Trophoblast cell (in vitro differentiated cells and primary cell): ENCODE measurements around the gene SERINC2.

Experiments
- DNase-seq, 2 donors: peaks; one replicate each; pipeline ENCODE4 v3.0.0-alpha.2; 2016
- H2AFZ ChIP-seq: 2 replicates; pipeline ENCODE4 v1.6.1; 2013; ENCODE audit warnings: low read length, moderate library complexity, mild to moderate bottlenecking; ENCODE audit not compliant: insufficient read depth, poor library complexity
- H2AK5ac ChIP-seq: 2 replicates; pipeline ENCODE4 v1.6.1; 2013; ENCODE audit warnings: mild to moderate bottlenecking, low read length
- H2BK120ac ChIP-seq: 2 replicates; pipeline ENCODE4 v1.6.1; 2013; ENCODE audit warnings: low read length, mild to moderate bottlenecking, moderate library complexity; ENCODE audit not compliant: insufficient read depth, poor library complexity
- H2BK12ac ChIP-seq: 2 replicates; pipeline ENCODE4 v1.6.1; 2013; ENCODE audit warnings: mild to moderate bottlenecking, low read length, moderate library complexity
- H2BK5ac ChIP-seq: 2 replicates; pipeline ENCODE4 v1.6.1; 2013; ENCODE audit warnings: low read length, low read depth, moderate library complexity, mild to moderate bottlenecking; ENCODE audit not compliant: poor library complexity
- H3K14ac ChIP-seq: 2 replicates; pipeline ENCODE4 v1.6.1; 2013; ENCODE audit warnings: mild to moderate bottlenecking, low read length
- H3K18ac ChIP-seq: 2 replicates; pipeline ENCODE4 v1.6.1; 2013; ENCODE audit warnings: mild to moderate bottlenecking, low read length
- H3K23ac ChIP-seq: 2 replicates; pipeline ENCODE4 v1.6.1; 2013; ENCODE audit warnings: low read length
- H3K27ac ChIP-seq: 2 replicates; pipeline ENCODE4 v1.5.1; 2013; ENCODE audit warnings: low read depth, mild to moderate bottlenecking, inconsistent platforms, low read length, moderate library complexity
- H3K27me3 ChIP-seq: 2 replicates; pipeline ENCODE4 v1.6.1; 2013; ENCODE audit warnings: inconsistent platforms, mild to moderate bottlenecking, low read length, moderate library complexity; ENCODE audit not compliant: insufficient read depth
- H3K36me3 ChIP-seq, 2 experiments: 1 replicate in 1 of 2; 2 replicates in 1 of 2; pipeline ENCODE4 v1.6.1; 2013; ENCODE audit warnings: low read length in 2 of 2, mild to moderate bottlenecking in 2 of 2, moderate library complexity in 1 of 2; ENCODE audit not compliant: insufficient read depth in 2 of 2, control insufficient read depth in 1 of 2
- H3K4ac ChIP-seq: 2 replicates; pipeline ENCODE4 v1.6.1; 2013; ENCODE audit warnings: low read depth, mild to moderate bottlenecking, low read length, moderate library complexity
- H3K4me1 ChIP-seq, 2 experiments: 1 replicate in 1 of 2; 2 replicates in 1 of 2; pipeline ENCODE4 v1.6.1; 2013; ENCODE audit warnings: low read length in 2 of 2, mild to moderate bottlenecking in 2 of 2, moderate library complexity in 1 of 2; ENCODE audit not compliant: insufficient read depth in 2 of 2, control insufficient read depth in 1 of 2
- H3K4me2 ChIP-seq: 2 replicates; pipeline ENCODE4 v1.6.1; 2013; ENCODE audit warnings: inconsistent platforms, mild to moderate bottlenecking, low read length, moderate library complexity
- H3K4me3 ChIP-seq: 2 replicates; pipeline ENCODE4 v1.5.1; 2013; ENCODE audit warnings: mild to moderate bottlenecking, low read depth, low read length, inconsistent platforms
- H3K79me1 ChIP-seq: one replicate; pipeline ENCODE4 v1.6.1; 2013; ENCODE audit warnings: low read length
- H3K79me2 ChIP-seq: 2 replicates; pipeline ENCODE4 v1.6.1; 2013; ENCODE audit warnings: low read length, mild to moderate bottlenecking; ENCODE audit not compliant: control insufficient read depth, insufficient read depth, poor library complexity
- H3K9ac ChIP-seq: 2 replicates; pipeline ENCODE4 v1.6.1; 2013; ENCODE audit warnings: mild to moderate bottlenecking, low read length
- H3K9me3 ChIP-seq: 2 replicates; pipeline ENCODE4 v1.6.1; 2013; ENCODE audit warnings: low read depth, mild to moderate bottlenecking, control low read depth, inconsistent platforms, low read length; ENCODE audit not compliant: insufficient read depth
- H4K12ac ChIP-seq: 2 replicates; pipeline ENCODE4 v1.6.1; 2013; ENCODE audit warnings: low read depth, mild to moderate bottlenecking, low read length, moderate library complexity
- H4K8ac ChIP-seq: 2 replicates; pipeline ENCODE4 v1.6.1; 2013; ENCODE audit warnings: low read depth, mild to moderate bottlenecking, low read length, moderate library complexity
- H4K91ac ChIP-seq: one replicate; pipeline ENCODE4 v1.6.1; 2013; ENCODE audit warnings: low read depth, mild to moderate bottlenecking, low read length, moderate library complexity
- WGBS: extraction: QIAGEN DNeasy Blood & Tissue Kit; methylation state at CpG from one replicate; pipeline ENCODE4 v1.1.7; 2013; ENCODE audit warnings: missing lambda C conversion rate; ENCODE audit not compliant: insufficient read length, insufficient coverage; ENCODE audit errors: extremely low coverage; 5-methylcytosine and 5-hydroxymethylcytosine counted together

Gene SERINC2

GRCh38 chr1:31425301-31426081 lies 12.5 kb downstream of the SERINC2 start:
- H2BK120ac ChIP-seq = no peak overlapping the region
- no peak for DNase-seq
- WGBS = no CpG with 5 or more reads among the region's 28 CpGs
- H3K14ac ChIP-seq = no peak overlapping the region
- H3K4ac ChIP-seq = no peak overlapping the region
- H2BK5ac ChIP-seq = no peak overlapping the region
- H4K8ac ChIP-seq = no peak overlapping the region
- peaks cover 2% of the 10 kb centered on the region for H3K79me1 ChIP-seq
- peak overlapping the region; percentile 29 for H3K4me3 ChIP-seq
- peaks cover 51 to 59% of the 10 kb centered on the region in 2 experiments for H3K36me3 ChIP-seq
- H4K91ac ChIP-seq = no peak overlapping the region
- H2AFZ ChIP-seq = no peak overlapping the region
- no peak overlapping the region for H3K23ac ChIP-seq
- no peak overlapping the region for H2BK12ac ChIP-seq
- H3K79me2 ChIP-seq = no peaks in the 10 kb centered on the region
- no peak overlapping the region for H4K12ac ChIP-seq
- peaks cover 2% of the 10 kb centered on the region for H3K9me3 ChIP-seq
- H3K9ac ChIP-seq = no peak overlapping the region
- no peak overlapping the region for H3K27ac ChIP-seq
- H3K18ac ChIP-seq = no peak overlapping the region
- H2AK5ac ChIP-seq = no peak overlapping the region
- H3K27me3 ChIP-seq = no peaks in the 10 kb centered on the region
- H3K4me2 ChIP-seq = no peak overlapping the region
- peaks cover 5 to 7% of the 10 kb centered on the region in 2 experiments for H3K4me1 ChIP-seq

- no peak overlapping the region for H4K12ac ChIP-seq
- no peak overlapping the region for H3K4ac ChIP-seq
- WGBS = no CpG with 5 or more reads among the region's 14 CpGs
- no peak overlapping the region for H3K23ac ChIP-seq
- H3K79me1 ChIP-seq = peaks cover 3% of the 10 kb centered on the region
- H4K8ac ChIP-seq = no peak overlapping the region
- peaks cover 2% of the 10 kb centered on the region for H3K9me3 ChIP-seq
- no peak for DNase-seq
- H3K4me1 ChIP-seq = peaks cover 5 to 7% of the 10 kb centered on the region in 2 experiments
- H2AFZ ChIP-seq = no peak overlapping the region
- no peak overlapping the region for H2BK5ac ChIP-seq
- no peak overlapping the region for H3K4me3 ChIP-seq
- no peak overlapping the region for H4K91ac ChIP-seq
- no peak overlapping the region for H2BK12ac ChIP-seq
- H2BK120ac ChIP-seq = no peak overlapping the region
- no peak overlapping the region for H3K18ac ChIP-seq
- H3K36me3 ChIP-seq = peaks cover 51 to 61% of the 10 kb centered on the region in 2 experiments
- H3K14ac ChIP-seq = no peak overlapping the region
- no peak overlapping the region for H3K9ac ChIP-seq
- H3K79me2 ChIP-seq = no peaks in the 10 kb centered on the region
- H3K4me2 ChIP-seq = no peak overlapping the region
- H2AK5ac ChIP-seq = no peak overlapping the region
- H3K27ac ChIP-seq = no peak overlapping the region
- H3K27me3 ChIP-seq = no peaks in the 10 kb centered on the region
Measured at GRCh38 chr1:31426249-31426922, 13.4 kb downstream of the SERINC2 start.

- no peak overlapping the region for H3K18ac ChIP-seq
- WGBS = no CpG with 5 or more reads among the region's 4 CpGs
- H2AK5ac ChIP-seq = no peak overlapping the region
- no peak overlapping the region for H4K8ac ChIP-seq
- H2BK12ac ChIP-seq = no peak overlapping the region
- no peak overlapping the region for H4K12ac ChIP-seq
- H3K79me2 ChIP-seq = no peaks in the 10 kb centered on the region
- peaks cover 51 to 66% of the 10 kb centered on the region in 2 experiments for H3K36me3 ChIP-seq
- no peak overlapping the region for H3K4me3 ChIP-seq
- H2BK120ac ChIP-seq = no peak overlapping the region
- no peak for DNase-seq
- H3K4me1 ChIP-seq = peaks cover 3 to 4% of the 10 kb centered on the region in 2 experiments
- H3K23ac ChIP-seq = no peak overlapping the region
- no peak overlapping the region for H3K9ac ChIP-seq
- H4K91ac ChIP-seq = no peak overlapping the region
- H3K4ac ChIP-seq = no peak overlapping the region
- peaks cover 2% of the 10 kb centered on the region for H3K79me1 ChIP-seq
- no peak overlapping the region for H3K14ac ChIP-seq
- no peak overlapping the region for H3K4me2 ChIP-seq
- H3K9me3 ChIP-seq = peaks cover 2% of the 10 kb centered on the region
- H3K27ac ChIP-seq = no peak overlapping the region
- no peak overlapping the region for H2BK5ac ChIP-seq
- H3K27me3 ChIP-seq = no peaks in the 10 kb centered on the region
- no peak overlapping the region for H2AFZ ChIP-seq
Measured at GRCh38 chr1:31427322-31427721, 14.3 kb downstream of the SERINC2 start.

DNA sequence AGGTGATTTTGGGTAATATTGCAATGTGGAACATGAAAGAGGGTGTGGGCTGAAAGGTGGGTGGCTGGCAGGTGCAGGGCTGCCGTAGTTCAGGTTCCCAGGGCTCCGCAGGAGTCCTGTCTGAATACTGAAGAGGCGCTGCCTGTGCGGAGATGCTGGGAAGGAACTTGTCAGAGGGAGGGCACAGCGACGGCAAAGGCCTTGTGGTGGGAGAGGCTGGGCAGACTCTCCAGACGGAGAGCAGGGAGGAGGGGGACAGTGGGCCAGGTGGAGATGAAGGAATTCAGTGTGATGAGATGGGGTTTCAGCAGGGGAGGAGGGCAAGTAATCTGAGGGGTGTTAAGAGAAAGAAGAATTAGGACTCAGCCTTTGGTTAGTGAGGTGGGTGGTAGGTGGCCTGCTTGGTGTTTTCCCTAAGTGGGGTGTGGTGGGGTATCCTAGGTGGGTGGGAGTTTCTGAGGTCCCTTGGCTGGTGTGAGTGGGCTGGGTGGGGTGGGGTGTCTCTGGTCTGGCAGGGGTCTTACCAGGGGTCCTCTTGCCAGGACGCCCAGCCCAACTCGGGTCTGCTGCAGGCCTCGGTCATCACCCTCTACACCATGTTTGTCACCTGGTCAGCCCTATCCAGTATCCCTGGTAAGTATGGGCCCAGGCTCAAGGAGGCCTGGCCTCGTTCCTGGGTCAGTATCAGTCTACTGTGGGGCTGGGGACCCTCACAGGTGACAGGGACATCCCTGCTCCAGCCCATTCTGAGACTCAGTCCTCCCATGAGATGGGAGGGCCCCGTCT lies 15.6 kb downstream of the SERINC2 start:
- no peaks in the 10 kb centered on the region for H3K27me3 ChIP-seq
- H3K4me3 ChIP-seq = no peak overlapping the region
- H2BK12ac ChIP-seq = no peak overlapping the region
- H3K27ac ChIP-seq = no peak overlapping the region
- peaks cover 2% of the 10 kb centered on the region for H3K9me3 ChIP-seq
- H3K79me1 ChIP-seq = peaks cover 2% of the 10 kb centered on the region
- no peak overlapping the region for H2AK5ac ChIP-seq
- peaks cover 56 to 72% of the 10 kb centered on the region in 2 experiments for H3K36me3 ChIP-seq
- no peak overlapping the region for H3K23ac ChIP-seq
- DNase-seq = no peak
- no peak overlapping the region for H4K12ac ChIP-seq
- H3K9ac ChIP-seq = no peak overlapping the region
- H3K79me2 ChIP-seq = no peaks in the 10 kb centered on the region
- H3K4me1 ChIP-seq = no peaks in the 10 kb centered on the region
- no peak overlapping the region for H3K14ac ChIP-seq
- no peak overlapping the region for H2BK120ac ChIP-seq
- H3K4ac ChIP-seq = no peak overlapping the region
- no CpG with 5 or more reads among the region's 12 CpGs for WGBS
- H3K18ac ChIP-seq = no peak overlapping the region
- no peak overlapping the region for H4K8ac ChIP-seq
- no peak overlapping the region for H3K4me2 ChIP-seq
- H2BK5ac ChIP-seq = no peak overlapping the region
- no peak overlapping the region for H4K91ac ChIP-seq
- H2AFZ ChIP-seq = no peak overlapping the region
